Measurements from ENCODE around the gene FN1. TPM values are rescaled to one million over a fixed set of nuclear protein-coding genes. Genes with fewer than 3 reads are reported as not detected.
"Not testable (repeated sequence)": the region's sequence is repeated elsewhere in the genome, so short reads cannot be mapped to it uniquely, and the experiment has no call there.

The FN1 gene
- total RNA-seq, 1 donor from 2014 or later: 125 TPM

DNA sequence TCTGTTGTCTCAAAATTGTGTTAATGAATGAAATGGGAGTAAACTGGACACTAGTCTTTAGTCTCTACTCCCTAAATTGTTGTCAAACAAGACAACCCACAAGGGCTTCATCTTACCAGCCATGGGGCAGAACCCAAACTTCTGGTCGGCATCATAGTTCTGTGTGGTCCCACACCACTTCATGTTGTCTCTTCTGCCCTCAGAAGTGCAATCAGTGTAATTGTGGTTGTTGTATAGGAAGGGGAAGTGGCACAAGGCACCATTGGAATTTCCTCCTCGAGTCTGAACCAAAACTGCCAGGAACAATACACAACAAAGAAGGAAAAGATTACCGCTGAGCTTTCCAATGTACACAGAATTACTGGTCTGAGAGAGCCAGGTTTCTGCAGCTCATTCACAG, 12.6 kb downstream of the FN1 start:
- DNase-seq (ENCODE audit: low spot score): no peak

DNA sequence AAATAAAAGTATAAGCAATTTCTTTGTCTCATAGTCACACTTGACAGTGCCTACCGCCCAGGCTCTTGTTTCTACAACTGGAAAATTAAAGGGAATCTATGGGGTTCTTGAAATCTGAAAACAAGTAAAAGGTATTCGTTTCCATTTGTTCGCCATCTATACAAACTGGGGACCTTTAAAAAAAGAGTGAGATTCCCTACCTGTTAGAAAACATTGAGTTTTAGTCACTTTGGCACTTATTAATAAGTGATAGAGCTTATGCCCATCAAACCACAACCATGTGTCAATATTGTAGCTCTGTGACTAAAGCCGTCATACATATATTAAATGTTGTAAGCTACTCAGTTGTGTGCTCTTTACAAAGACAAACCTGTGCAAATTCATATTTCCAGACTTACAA, 13.2 kb downstream of the FN1 start:
- no peak for DNase-seq (ENCODE audit: low spot score)

DNA sequence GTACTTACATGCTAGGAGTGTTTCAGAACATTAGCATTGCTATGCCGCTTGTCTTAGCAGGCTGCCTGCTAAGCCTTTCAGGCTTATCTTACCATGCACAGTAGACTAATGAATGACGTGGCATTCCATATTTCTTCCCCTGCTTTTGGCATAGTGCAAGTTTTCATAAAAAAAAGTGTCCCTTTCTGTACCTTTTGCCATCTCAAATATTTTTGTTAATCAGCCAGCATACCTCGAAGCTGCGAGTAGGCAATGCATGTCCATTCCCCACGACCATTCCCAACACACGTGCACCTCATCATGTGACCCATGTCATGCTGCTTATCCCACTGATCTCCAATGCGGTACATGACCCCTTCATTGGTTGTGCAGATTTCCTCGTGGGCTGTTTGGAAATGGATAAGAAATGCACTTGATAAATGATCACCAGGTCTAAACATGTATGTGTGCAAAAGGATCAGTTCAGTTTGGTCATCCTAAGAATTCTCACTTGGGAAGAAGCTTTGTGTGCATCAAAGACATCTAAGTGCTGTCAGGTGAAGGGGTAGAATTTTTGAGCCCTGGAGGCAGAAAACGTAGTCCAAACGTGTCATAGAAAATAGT, 13.9 kb downstream of the FN1 start:
- no peak for DNase-seq (ENCODE audit: low spot score)

- no peak for DNase-seq (ENCODE audit: low spot score)
Observed at GRCh38 chr2:215420471-215420935, 15.4 kb downstream of the FN1 start.

GRCh38 chr2:215419769-215420470, 15.9 kb downstream of the FN1 start:
- DNase-seq (ENCODE audit: low spot score): no peak

GRCh38 chr2:215419113-215419512, 16.8 kb downstream of the FN1 start:
- DNase-seq (ENCODE audit: low spot score): no peak

- DNase-seq (ENCODE audit: low spot score): no peak
Observed at GRCh38 chr2:215418064-215418963, 17.6 kb downstream of the FN1 start.

DNA sequence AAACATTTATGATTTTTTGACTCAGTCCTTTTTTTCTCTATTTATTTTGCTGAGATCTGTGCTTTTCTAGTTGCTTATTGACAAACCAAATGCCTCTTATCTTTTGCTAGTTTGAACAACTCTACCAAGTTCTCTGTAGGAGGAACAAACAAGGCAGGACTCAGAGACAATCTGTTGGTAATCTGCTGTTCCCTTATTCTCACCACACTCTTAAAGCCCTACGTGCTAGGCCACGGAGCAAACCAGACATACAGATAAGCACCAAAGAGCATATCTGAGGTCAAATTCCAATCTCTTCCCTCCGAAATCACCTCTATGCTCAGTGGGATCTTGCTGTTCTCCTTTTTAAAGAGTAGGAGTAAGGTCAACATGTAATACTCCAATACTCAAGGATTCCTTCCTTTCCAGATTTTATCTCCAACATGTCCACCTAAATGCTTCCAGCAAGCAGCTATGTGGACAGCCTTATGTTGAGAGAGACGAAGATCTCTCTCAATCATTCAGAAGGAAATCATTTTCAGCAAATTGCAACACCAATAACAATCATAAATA, 18.4 kb downstream of the FN1 start:
- no peak for DNase-seq (ENCODE audit: low spot score)

DNA sequence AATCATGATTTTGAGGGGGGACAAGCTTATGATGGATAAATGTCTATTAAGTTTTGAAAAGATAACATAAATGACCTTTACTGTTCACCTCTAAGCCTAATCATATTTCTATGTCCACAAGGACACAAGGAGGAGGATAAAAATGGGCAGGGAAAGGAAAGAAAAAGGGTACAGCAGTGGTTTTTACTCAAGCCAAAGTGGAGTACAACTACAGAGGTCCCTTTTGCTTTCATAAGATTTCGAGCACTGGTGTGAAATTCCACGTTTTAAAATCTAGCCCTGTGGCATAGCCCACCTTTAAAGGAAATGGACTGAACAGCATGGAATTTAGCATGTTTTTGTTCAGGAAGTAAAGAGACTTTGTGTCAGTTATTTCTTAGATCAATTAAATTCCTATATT, 19.2 kb downstream of the FN1 start:
- DNase-seq (ENCODE audit: low spot score): no peak

GRCh38 chr2:215415820-215416577, 19.9 kb downstream of the FN1 start:
- no peak for DNase-seq (ENCODE audit: low spot score)

DNA sequence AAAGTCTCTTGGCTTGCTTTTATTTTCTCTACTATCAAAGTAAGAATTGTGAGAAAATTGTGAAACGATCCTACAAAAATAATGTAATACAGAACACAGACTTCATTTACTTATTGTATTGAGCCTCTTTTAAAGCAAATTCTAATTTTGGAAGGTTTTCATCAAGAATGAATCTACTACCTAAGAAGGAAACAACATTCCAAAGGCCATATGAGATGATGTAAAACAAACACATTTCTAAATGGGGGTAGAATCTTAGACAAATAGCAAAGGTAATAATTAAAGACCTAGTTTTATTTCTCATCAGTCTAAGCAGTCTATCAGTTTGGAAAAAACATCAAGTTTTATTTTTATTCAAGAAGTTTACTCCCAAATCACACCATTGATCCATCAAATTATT, 20.6 kb downstream of the FN1 start:
- DNase-seq (ENCODE audit: low spot score): no peak

GRCh38 chr2:215414674-215415073, 21.2 kb downstream of the FN1 start:
- no peak for DNase-seq (ENCODE audit: low spot score)

DNA sequence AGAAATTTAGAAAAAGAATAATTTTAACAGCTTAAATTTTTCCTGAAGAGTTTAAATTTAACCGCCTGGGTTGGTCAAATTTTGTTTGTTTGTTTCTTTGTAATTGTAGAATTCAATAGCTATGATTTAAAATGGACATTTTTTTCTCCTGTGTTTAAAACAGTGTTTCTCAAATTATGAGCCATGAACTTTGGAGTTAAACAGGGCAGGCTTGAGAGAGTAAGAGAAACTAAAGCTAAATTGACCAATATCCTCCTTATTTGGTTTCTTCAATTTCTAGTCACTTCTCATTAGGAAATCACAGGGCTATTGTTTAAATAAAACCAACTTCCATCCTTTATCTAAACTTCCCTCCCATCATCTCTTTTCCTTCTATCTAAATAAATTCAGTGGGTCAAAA, 21.9 kb downstream of the FN1 start:
- DNase-seq (ENCODE audit: low spot score): no peak

- no peak for DNase-seq (ENCODE audit: low spot score)
Observed at GRCh38 chr2:215413484-215413777, 22.4 kb downstream of the FN1 start.

DNA sequence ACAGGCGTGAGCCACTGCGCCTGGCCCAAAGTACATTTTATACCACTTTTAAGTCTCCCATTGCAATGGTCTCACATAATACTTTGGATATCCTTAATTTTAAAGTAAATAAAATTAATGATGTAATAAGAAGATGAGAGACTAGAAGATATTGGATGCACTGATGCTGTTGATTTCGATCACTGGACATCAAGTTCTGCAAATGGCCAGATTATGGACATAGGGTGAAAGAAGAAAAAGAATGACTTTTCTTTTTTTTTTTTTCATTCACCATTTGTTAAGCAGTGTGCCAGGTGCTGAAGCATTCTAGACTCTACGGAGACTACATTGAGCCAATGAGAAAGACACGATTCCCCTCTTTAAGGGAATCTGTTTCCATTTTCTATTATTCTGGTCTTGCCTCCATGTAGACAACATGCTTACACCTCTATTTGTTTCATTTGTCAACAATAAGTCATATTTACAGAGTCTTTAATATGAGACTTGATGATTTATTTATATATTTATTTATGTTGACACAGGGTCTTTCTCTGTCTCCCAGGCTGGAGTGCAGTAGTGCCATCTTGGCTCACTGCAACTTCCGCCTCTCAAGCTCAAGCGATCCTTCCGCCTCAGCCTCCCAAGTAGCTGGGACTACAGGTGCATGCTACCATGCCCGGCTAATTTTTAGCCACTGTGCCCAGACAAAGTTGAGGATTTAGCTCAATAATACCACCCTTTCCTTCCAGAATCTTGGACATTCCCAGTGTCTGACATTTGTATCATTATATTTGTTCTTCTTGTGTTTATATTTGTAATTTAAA, 23.7 kb downstream of the FN1 start:
- no peak for DNase-seq (ENCODE audit: low spot score)

- DNase-seq (ENCODE audit: low spot score): no peak
Observed at GRCh38 chr2:215410932-215411285, 25.0 kb downstream of the FN1 start.

DNA sequence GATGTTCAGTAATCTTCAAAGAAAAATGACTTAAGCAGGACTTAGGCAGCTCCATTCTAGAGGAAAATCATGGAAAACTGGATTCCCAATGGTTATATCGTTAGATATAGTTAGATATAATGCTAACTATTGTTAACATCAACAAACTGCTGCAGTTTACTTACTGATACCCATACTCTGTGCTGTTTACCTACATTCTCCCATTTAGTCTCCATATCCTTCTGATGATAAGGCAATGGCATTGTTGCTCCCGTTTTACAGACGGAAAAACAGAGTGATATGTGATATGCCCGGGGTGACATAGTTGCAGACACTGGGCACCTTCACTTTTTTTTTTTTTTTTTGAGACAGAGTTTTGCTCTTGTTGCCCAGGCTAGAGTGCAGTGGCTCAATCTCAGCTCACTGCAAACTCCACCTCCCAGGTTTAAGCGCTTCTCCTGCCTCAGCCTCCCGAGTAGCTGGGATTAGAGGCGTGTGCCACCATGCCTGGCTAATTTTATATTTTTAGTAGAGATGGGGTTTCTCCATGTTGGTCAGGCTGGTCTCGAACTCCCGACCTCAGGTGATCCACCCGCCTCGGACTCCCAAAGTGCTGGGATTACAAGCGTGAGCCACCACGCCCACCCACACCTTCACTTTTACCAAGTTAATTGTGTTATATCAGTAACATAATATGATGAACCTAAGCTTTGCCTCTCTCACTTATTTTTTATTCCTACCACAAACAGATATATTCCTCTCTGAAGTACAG, 25.5 kb downstream of the FN1 start:
- DNase-seq (ENCODE audit: low spot score): not testable (repeated sequence)

- no peak for DNase-seq (ENCODE audit: low spot score)
Observed at GRCh38 chr2:215409331-215410127, 26.3 kb downstream of the FN1 start.

GRCh38 chr2:215408441-215408840, 27.4 kb downstream of the FN1 start:
- not testable (repeated sequence) for DNase-seq (ENCODE audit: low spot score)
